IMR-90 (cell line): Measurements from ENCODE around the gene TBC1D10B. TPM values are rescaled to one million over a fixed set of nuclear protein-coding genes. Genes with fewer than 3 reads are reported as not detected.

Experiments
- ATAC-seq: fragments of 200-7000 bp; cut with Tn5 transposase; 2 replicates; pipeline ENCODE4 v1.9.1; 2020; ENCODE audit warnings: low read depth, mild to moderate bottlenecking, moderate library complexity
- BruUV-seq: library from RNA; stranded (reverse); fragments of 400-500 nt; replicated peaks from 2 replicates; lab custom pipeline; 2021; lab: Mats Ljungman, UMichigan
- CTCF ChIA-PET: fragments of 300-600 bp; formaldehyde crosslinking; extraction: SDS; loops from one replicate; lab custom pipeline; 2021; ENCODE audit warnings: antibody characterized with exemption; lab: Yijun Ruan, JAX
- POLR2A ChIA-PET: fragments of 300-600 bp; sonication (Branson Sonifier 250); formaldehyde crosslinking; loops from one replicate; lab custom pipeline; 2022; ENCODE audit warnings: antibody characterized with exemption; ENCODE audit not compliant: unreplicated experiment; lab: Charles Lee
- DNase-seq: peaks from one replicate; pipeline ENCODE4 v3.0.0; 2013
- H2AFZ ChIP-seq: replicated peaks from 2 replicates; pipeline ENCODE3; 2013; ENCODE audit warnings: low read length, mild to moderate bottlenecking; ENCODE audit not compliant: poor library complexity
- H2AK5ac ChIP-seq: 2 replicates; pipeline ENCODE4 v1.6.1; 2013; ENCODE audit warnings: low read depth, low read length, inconsistent platforms
- H2AK9ac ChIP-seq: replicated peaks from 2 replicates; pipeline ENCODE3; 2013; ENCODE audit warnings: mild to moderate bottlenecking, low read depth, low read length, moderate library complexity; ENCODE audit not compliant: poor library complexity
- H2BK120ac ChIP-seq: 2 replicates; pipeline ENCODE4 v1.6.1; 2013; ENCODE audit warnings: low read depth, low read length, inconsistent platforms
- H2BK15ac ChIP-seq: 3 replicates; pipeline ENCODE4 v1.6.1; 2013; ENCODE audit warnings: low read depth, low read length, inconsistent platforms
- H2BK20ac ChIP-seq: 2 replicates; pipeline ENCODE4 v1.6.1; 2013; ENCODE audit warnings: low read depth, mild to moderate bottlenecking, inconsistent platforms, low read length, moderate library complexity
- H2BK5ac ChIP-seq: 2 replicates; pipeline ENCODE4 v1.6.1; 2013; ENCODE audit warnings: mild to moderate bottlenecking, low read depth, low read length, inconsistent platforms; ENCODE audit not compliant: poor library complexity, severe bottlenecking
- H3K14ac ChIP-seq: replicated peaks from 2 replicates; pipeline ENCODE4 v1.6.1; 2013; ENCODE audit warnings: low read depth, low read length, inconsistent platforms
- H3K18ac ChIP-seq: 2 replicates; pipeline ENCODE4 v1.6.1; 2013; ENCODE audit warnings: low read depth, low read length, control low read depth
- H3K23ac ChIP-seq: 2 replicates; pipeline ENCODE4 v1.6.1; 2013; ENCODE audit warnings: low read depth, low read length, inconsistent platforms
- H3K27ac ChIP-seq: 2 replicates; pipeline ENCODE4 v1.5.1; 2013; ENCODE audit warnings: mild to moderate bottlenecking, control low read depth, low read length; ENCODE audit not compliant: insufficient read depth
- H3K27me3 ChIP-seq: 2 replicates; pipeline ENCODE4 v1.6.1; 2013; ENCODE audit warnings: low read length; ENCODE audit not compliant: control insufficient read depth, insufficient read depth
- H3K36me3 ChIP-seq: 2 replicates; pipeline ENCODE4 v1.6.1; 2013; ENCODE audit warnings: low read length, mixed read lengths; ENCODE audit not compliant: control insufficient read depth, insufficient read depth
- H3K4ac ChIP-seq: 2 replicates; pipeline ENCODE4 v1.6.1; 2013; ENCODE audit warnings: low read depth, low read length, inconsistent platforms
- H3K4me1 ChIP-seq: 2 replicates; pipeline ENCODE4 v1.6.1; 2013; ENCODE audit warnings: low read length, mixed read lengths; ENCODE audit not compliant: control insufficient read depth, insufficient read depth
- H3K4me2 ChIP-seq: 2 replicates; pipeline ENCODE4 v1.6.1; 2013; ENCODE audit warnings: low read depth, mild to moderate bottlenecking, control low read depth, low read length, moderate library complexity
- H3K4me3 ChIP-seq: 2 replicates; pipeline ENCODE4 v1.5.1; 2013; ENCODE audit warnings: low read depth, mild to moderate bottlenecking, control low read depth, low read length, moderate library complexity; ENCODE audit not compliant: insufficient read depth
- H3K56ac ChIP-seq: 2 replicates; pipeline ENCODE4 v1.6.1; 2013; ENCODE audit warnings: low read length, inconsistent platforms; ENCODE audit not compliant: insufficient read depth; ENCODE audit errors: extremely low read depth
- H3K79me1 ChIP-seq, 2 experiments: 2 replicates each; pipeline ENCODE4 v1.6.1; 2013; ENCODE audit warnings: low read length in 2 of 2, inconsistent platforms in 1 of 2, low read depth in 1 of 2
- H3K9ac ChIP-seq: 2 replicates; pipeline ENCODE4 v1.6.1; 2013; ENCODE audit warnings: low read depth, low read length, control low read depth
- H3K9me1 ChIP-seq: 2 replicates; pipeline ENCODE4 v1.6.1; 2013; ENCODE audit warnings: low read length, inconsistent platforms; ENCODE audit not compliant: insufficient read depth
- H3K9me3 ChIP-seq: 2 replicates; pipeline ENCODE4 v1.6.1; 2013; ENCODE audit warnings: low read length; ENCODE audit not compliant: control insufficient read depth, insufficient read depth
- H4K20me1 ChIP-seq: 2 replicates; pipeline ENCODE4 v1.6.1; 2013; ENCODE audit warnings: low read length, inconsistent platforms; ENCODE audit not compliant: insufficient read depth
- H4K5ac ChIP-seq: 2 replicates; pipeline ENCODE4 v1.6.1; 2013; ENCODE audit warnings: mild to moderate bottlenecking, low read depth, low read length, control low read depth
- H4K8ac ChIP-seq, 2 experiments: 2 replicates each; pipeline ENCODE4 v1.6.1; 2013; ENCODE audit warnings: low read depth in 2 of 2, low read length in 2 of 2, control low read depth in 1 of 2, inconsistent platforms in 1 of 2
- H4K91ac ChIP-seq: 2 replicates; pipeline ENCODE4 v1.6.1; 2013; ENCODE audit warnings: low read depth, low read length, inconsistent platforms; ENCODE audit not compliant: insufficient read depth
- BHLHE40 ChIP-seq: fragments of 150-350 bp; IDR thresholded peaks from 2 replicates; pipeline ENCODE4 v1.6.1; 2016; ENCODE audit warnings: mild to moderate bottlenecking, low read depth, low read length
- CEBPB ChIP-seq: IDR thresholded peaks from 2 replicates; pipeline ENCODE4 v1.6.1; 2012; ENCODE audit warnings: low read depth, low read length, improper control_type of control experiment
- CHD1 ChIP-seq: IDR thresholded peaks from 2 replicates; pipeline ENCODE4 v1.6.1; 2012; ENCODE audit warnings: low read depth, low read length, improper control_type of control experiment
- MXI1 ChIP-seq: IDR thresholded peaks from 2 replicates; pipeline ENCODE4 v1.6.1; 2012; ENCODE audit warnings: low read depth, mild to moderate bottlenecking, low read length, moderate library complexity, borderline replicate concordance
- NFE2L2 ChIP-seq: fragments of 150-350 bp; IDR thresholded peaks from 2 replicates; pipeline ENCODE4 v1.6.1; 2016; ENCODE audit warnings: low read depth, mild to moderate bottlenecking, low read length
- RAD21 ChIP-seq: IDR thresholded peaks from 2 replicates; pipeline ENCODE4 v1.6.1; 2012; ENCODE audit warnings: low read length, improper control_type of control experiment
- RFX5 ChIP-seq: IDR thresholded peaks from 2 replicates; pipeline ENCODE4 v1.8.0; 2012; ENCODE audit warnings: low read depth, mild to moderate bottlenecking, low read length, moderate library complexity
- SMC3 ChIP-seq: fragments of 150-350 bp; IDR thresholded peaks from 2 replicates; pipeline ENCODE4 v1.6.1; 2016; ENCODE audit warnings: low read depth, mild to moderate bottlenecking, antibody characterized with exemption, low read length, moderate library complexity
- WGBS, 2 experiments: methylation state at CpG; one replicate each; pipeline versions ENCODE4 v1.1.5 to v1.1.7; 2013; ENCODE audit warnings: missing lambda C conversion rate in 2 of 2; ENCODE audit not compliant: insufficient read length in 1 of 2; ENCODE audit errors: extremely low coverage in 2 of 2; 5-methylcytosine and 5-hydroxymethylcytosine counted together
- dilution Hi-C: fragments of 300-500 bp; cut with HindIII; formaldehyde crosslinking; loops from one replicate; pipeline ENCODE4 v1.14.3; 2018; ENCODE audit warnings: low sequenced_read_pairs; ENCODE audit not compliant: unreplicated experiment
- in situ Hi-C: fragments of 300-500 bp; cut with MboI; formaldehyde crosslinking; loops from 3 replicates; pipeline ENCODE4 v1.14.3; 2019; ENCODE audit warnings: low sequenced_read_pairs, inconsistent platforms, mixed read lengths
- intact Hi-C: fragments of 100-400 bp; cut with micrococcal nuclease; formaldehyde crosslinking; loops from 2 replicates; pipeline ENCODE4 v1.10.0; 2022
- polyA plus RNA-seq, 3 experiments: library from polyadenylated mRNA; depleted of rRNA; stranded (reverse); fragments of >200 nt; gene quantifications; 2 replicates each; pipeline ENCODE4 v1.2.3, GENCODE V29; 2012; ENCODE audit warnings: low replicate concordance in 1 of 3
- total RNA-seq: library from RNA; depleted of rRNA; stranded (reverse); fragments of >200 nt; gene quantifications from 2 replicates; pipeline ENCODE4 v1.2.3, GENCODE V29; 2012
- TF ChIP-seq, protein P1 (sequence below): conservative IDR thresholded peaks from 2 replicates; pipeline ENCODE4 v1.5.1; 2012; ENCODE audit warnings: mild to moderate bottlenecking, low read depth, low read length, improper control_type of control experiment
- TF ChIP-seq, protein P2 (sequence below): fragments of 150-350 bp; IDR thresholded peaks from 2 replicates; pipeline ENCODE4 v1.6.1; 2016; ENCODE audit warnings: low read depth, mild to moderate bottlenecking, low read length, moderate library complexity, borderline replicate concordance

Gene TBC1D10B
- total and polyA plus RNA-seq, 2 of the 4 experiments (the other 2 are of a cell fraction) = 8.4 to 24.9 TPM

DNA sequence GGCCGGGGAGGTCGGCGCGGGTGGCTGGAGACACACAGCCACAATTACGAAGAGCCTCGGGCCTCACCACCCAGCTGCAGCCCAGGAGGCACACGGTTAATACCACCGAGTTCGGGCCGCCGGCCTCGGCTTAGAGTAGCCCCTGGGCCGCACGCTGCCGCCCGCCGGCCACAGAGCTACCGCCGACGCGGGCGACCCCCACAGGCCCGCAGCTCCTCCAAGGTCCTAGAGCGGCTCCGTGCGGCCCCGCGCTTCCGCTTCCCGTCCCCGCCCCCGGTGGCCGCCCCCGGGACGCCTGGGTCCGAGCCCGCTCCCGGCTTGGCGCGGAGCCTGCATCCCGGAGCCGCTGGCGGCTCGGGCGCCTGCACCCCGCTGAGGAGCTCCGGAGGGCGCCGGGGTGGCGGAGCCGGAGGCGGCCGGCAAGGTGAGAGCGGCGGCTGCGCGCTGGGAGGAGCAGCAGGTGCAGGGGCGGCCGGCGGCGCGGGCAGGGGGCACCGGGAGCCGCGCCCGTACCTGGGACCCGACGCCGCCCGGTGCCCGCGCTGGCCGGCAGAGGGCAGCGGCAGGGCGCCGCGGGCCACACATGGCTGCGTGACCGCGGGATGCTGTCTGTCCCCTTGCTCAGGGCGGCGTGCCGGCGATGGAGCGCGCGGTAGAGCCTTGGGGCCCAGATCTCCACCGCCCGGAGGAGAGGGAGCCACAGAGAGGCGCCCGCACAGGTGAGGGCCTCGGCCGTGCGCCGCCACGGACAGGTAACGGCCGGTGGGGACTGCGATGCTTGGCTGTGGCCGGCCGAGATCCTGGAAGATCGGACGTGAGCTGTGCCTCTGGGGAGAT, 25.1 kb upstream of the TBC1D10B start, which contains the start of gene ZNF48:
Gene ZNF48 (plus strand): TSS at position 266 of the 837 bp plus-strand sequence. CDS start 375 bp downstream, at position 641.
- intact Hi-C loops (loop anchor here (2.0 kb wide), 2 partner anchors 13 to 17 kb away; no protein-coding TSS in a partner anchor), in situ Hi-C loops (no loop called here), dilution Hi-C loops (no loop called here)
- Histone ChIP-seq H3K4ac (peak within 1 kb of the TSS; percentile 87), H2BK5ac (peak within 1 kb of the TSS; percentile 81), H4K8ac (peak within 1 kb of the TSS; percentile 77 to 92), H4K20me1 (no peaks in the 10 kb centered on the region), H2BK15ac (peak within 1 kb of the TSS; percentile 2; the same call in 1 of the 3 replicates), H2BK20ac (no peak within 1 kb of the TSS), H3K27me3 (no peaks in the 10 kb centered on the region), H4K91ac (peak within 1 kb of the TSS; percentile 79), H3K14ac (peak within 1 kb of the TSS; percentile 90), H3K9me3 (no peaks in the 10 kb centered on the region), H2AK9ac (peak within 1 kb of the TSS; percentile 94), H3K36me3 (peaks cover 12% of the 10 kb centered on the region; the same call in 1 of the 2 replicates), H3K9ac (peak within 1 kb of the TSS; percentile 93), H3K23ac (peak within 1 kb of the TSS; percentile 97), H3K56ac (peak within 1 kb of the TSS; percentile 94), H2AK5ac (peak within 1 kb of the TSS; percentile 83), H3K18ac (peak within 1 kb of the TSS; percentile 55), H3K4me2 (peak within 1 kb of the TSS; percentile 96), H2BK120ac (peak within 1 kb of the TSS; percentile 9; the same call in 1 of the 2 replicates), H4K5ac (peak within 1 kb of the TSS; percentile 86), H3K79me1 (peaks cover 0 to 52% of the 10 kb centered on the region in 2 experiments), H2AFZ (peak within 1 kb of the TSS; percentile 98), H3K4me1 (peaks cover 10% of the 10 kb centered on the region), H3K27ac (peak within 1 kb of the TSS; percentile 82), H3K9me1 (no peaks in the 10 kb centered on the region), H3K4me3 (peak within 1 kb of the TSS; percentile 95)
- DNase-seq = peak; percentile 90
- WGBS, 2 experiments = 1% methylated on average over 33 of the region's 103 CpGs; no CpG with 5 or more reads in 1 of the 2 experiments
- ATAC-seq = peak; percentile 93
- CTCF ChIA-PET = interaction anchor here (1.0 to 1.5 kb wide), 3 partner anchors 14 to 27 kb away, joined by 3 to 6 read pairs (median 3); no protein-coding TSS in a partner anchor
- POLR2A ChIA-PET = interaction anchor here (0.5 to 1.3 kb wide), 5 partner anchors 12 to 321 kb away, joined by 3 to 7 read pairs (median 3); partner anchors contain the start of gene ZNF771
- BruUV-seq = no TSS peak
- TF ChIP-seq RFX5 (no peak), SMC3 (no peak; the same call in 1 of the 2 replicates), CEBPB (no peak), RAD21 (peak; percentile 16), CHD1 (no peak), BHLHE40 (no peak), NFE2L2 (no peak), MXI1 (peak; percentile 51; the same call in 1 of the 2 replicates)
- TF ChIP-seq, protein P1, sequence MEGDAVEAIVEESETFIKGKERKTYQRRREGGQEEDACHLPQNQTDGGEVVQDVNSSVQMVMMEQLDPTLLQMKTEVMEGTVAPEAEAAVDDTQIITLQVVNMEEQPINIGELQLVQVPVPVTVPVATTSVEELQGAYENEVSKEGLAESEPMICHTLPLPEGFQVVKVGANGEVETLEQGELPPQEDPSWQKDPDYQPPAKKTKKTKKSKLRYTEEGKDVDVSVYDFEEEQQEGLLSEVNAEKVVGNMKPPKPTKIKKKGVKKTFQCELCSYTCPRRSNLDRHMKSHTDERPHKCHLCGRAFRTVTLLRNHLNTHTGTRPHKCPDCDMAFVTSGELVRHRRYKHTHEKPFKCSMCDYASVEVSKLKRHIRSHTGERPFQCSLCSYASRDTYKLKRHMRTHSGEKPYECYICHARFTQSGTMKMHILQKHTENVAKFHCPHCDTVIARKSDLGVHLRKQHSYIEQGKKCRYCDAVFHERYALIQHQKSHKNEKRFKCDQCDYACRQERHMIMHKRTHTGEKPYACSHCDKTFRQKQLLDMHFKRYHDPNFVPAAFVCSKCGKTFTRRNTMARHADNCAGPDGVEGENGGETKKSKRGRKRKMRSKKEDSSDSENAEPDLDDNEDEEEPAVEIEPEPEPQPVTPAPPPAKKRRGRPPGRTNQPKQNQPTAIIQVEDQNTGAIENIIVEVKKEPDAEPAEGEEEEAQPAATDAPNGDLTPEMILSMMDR = peak; percentile 38
- TF ChIP-seq, protein P2, sequence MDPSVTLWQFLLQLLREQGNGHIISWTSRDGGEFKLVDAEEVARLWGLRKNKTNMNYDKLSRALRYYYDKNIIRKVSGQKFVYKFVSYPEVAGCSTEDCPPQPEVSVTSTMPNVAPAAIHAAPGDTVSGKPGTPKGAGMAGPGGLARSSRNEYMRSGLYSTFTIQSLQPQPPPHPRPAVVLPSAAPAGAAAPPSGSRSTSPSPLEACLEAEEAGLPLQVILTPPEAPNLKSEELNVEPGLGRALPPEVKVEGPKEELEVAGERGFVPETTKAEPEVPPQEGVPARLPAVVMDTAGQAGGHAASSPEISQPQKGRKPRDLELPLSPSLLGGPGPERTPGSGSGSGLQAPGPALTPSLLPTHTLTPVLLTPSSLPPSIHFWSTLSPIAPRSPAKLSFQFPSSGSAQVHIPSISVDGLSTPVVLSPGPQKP = no peak
